Eye (tissue), 1 donor: ENCODE data around the gene CLN3.
"Not testable (repeated sequence)": the region's sequence is repeated elsewhere in the genome, so short reads cannot be mapped to it uniquely, and the experiment has no call there.

Experiments
- DNase-seq: peaks from one replicate; pipeline ENCODE4 v3.0.0-alpha.2; 2015

The CLN3 gene

GRCh38 chr16:28491970-28492474, at the start of gene CLN3:
Gene CLN3 (minus strand): TSS chr16:28492074. CDS start chr16:28491759, 315 bp downstream.
- DNase-seq, result peak; percentile 98

- DNase-seq, result no peak
These were observed 48.5 kb upstream of the CLN3 start for GRCh38 chr16:28540346-28540745.

- peak; percentile 68 for DNase-seq
These were observed 47.1 kb upstream of the CLN3 start, which contains the start of gene NUPR1 for GRCh38 chr16:28538733-28539596. Gene NUPR1 (minus strand): TSS chr16:28538974. CDS start chr16:28538907, 67 bp downstream.

GRCh38 chr16:28537964-28538732, 46.3 kb upstream of the CLN3 start:
- no peak for DNase-seq

- peak; percentile 28 for DNase-seq
These were observed 45.2 kb upstream of the CLN3 start for GRCh38 chr16:28537076-28537475.

- no peak for DNase-seq
These were observed 42.9 kb upstream of the CLN3 start for GRCh38 chr16:28534542-28535373.

- DNase-seq, result no peak
These were observed 41.2 kb upstream of the CLN3 start for GRCh38 chr16:28532940-28533647.

- no peak for DNase-seq
These were observed 40.2 kb upstream of the CLN3 start for GRCh38 chr16:28531777-28532744.

GRCh38 chr16:28529124-28529523, 37.2 kb upstream of the CLN3 start:
- no peak for DNase-seq

- DNase-seq, result no peak
These were observed 36.6 kb upstream of the CLN3 start for GRCh38 chr16:28528463-28528867.

GRCh38 chr16:28527985-28528384, 36.1 kb upstream of the CLN3 start:
- DNase-seq, result no peak

GRCh38 chr16:28527100-28527785, 35.4 kb upstream of the CLN3 start:
- DNase-seq, result not testable (repeated sequence)

GRCh38 chr16:28526201-28527099, 34.6 kb upstream of the CLN3 start:
- DNase-seq, result no peak

GRCh38 chr16:28524681-28525171, 32.9 kb upstream of the CLN3 start:
- DNase-seq, result no peak

- DNase-seq, result no peak
These were observed 30.9 kb upstream of the CLN3 start for GRCh38 chr16:28522792-28523191.

GRCh38 chr16:28521436-28521835, 29.6 kb upstream of the CLN3 start:
- DNase-seq, result no peak

GRCh38 chr16:28520672-28521071, 28.8 kb upstream of the CLN3 start:
- no peak for DNase-seq

GRCh38 chr16:28514246-28514645, 22.4 kb upstream of the CLN3 start:
- DNase-seq, result no peak
